Testis (tissue), 3 donors: ENCODE data around the gene CALR. TPM values are rescaled to one million over a fixed set of nuclear protein-coding genes. Genes with fewer than 3 reads are reported as not detected.

Source experiments
- DNase-seq: peaks from one replicate; pipeline ENCODE4 v3.0.0-alpha.2; 2019
- H3K27ac ChIP-seq, 2 donors: fragments of 200-600 bp; sonication (generic); one replicate each; pipeline ENCODE4 v1.5.1; 2019
- H3K27me3 ChIP-seq: fragments of 200-600 bp; sonication (generic); one replicate; pipeline ENCODE4 v1.5.1; 2019
- H3K36me3 ChIP-seq: fragments of 200-600 bp; sonication (generic); one replicate; pipeline ENCODE4 v1.5.1; 2017; ENCODE audit warnings: low read depth; ENCODE audit errors: missing control alignments
- H3K4me1 ChIP-seq: fragments of 200-600 bp; sonication (generic); one replicate; pipeline ENCODE4 v1.5.1; 2019
- H3K4me3 ChIP-seq, 2 donors: fragments of 200-600 bp; sonication (generic); one replicate each; pipeline ENCODE4 v1.5.1; 2017 to 2019
- H3K9me3 ChIP-seq: fragments of 200-600 bp; sonication (generic); one replicate; pipeline ENCODE4 v1.5.1; 2017
- CTCF ChIP-seq, 3 experiments: fragments of 450-650 bp in 2 of 3; fragments of 200-600 bp in 1 of 3; sonication (generic) in 1 of 3; IDR thresholded peaks; one replicate each; pipeline ENCODE4 v1.5.1; 2016 to 2019; ENCODE audit warnings: antibody characterized with exemption in 3 of 3, mild to moderate bottlenecking in 2 of 3, moderate library complexity in 1 of 3
- POLR2A ChIP-seq: fragments of 450-650 bp; IDR thresholded peaks from one replicate; pipeline ENCODE4 v1.6.1; 2017; ENCODE audit warnings: antibody characterized with exemption, mild to moderate bottlenecking, moderate library complexity
- WGBS, 2 donors: methylation state at CpG; one replicate each; pipeline ENCODE4 v1.1.5; 2018; 5-methylcytosine and 5-hydroxymethylcytosine counted together
- intact Hi-C: fragments of 100-400 bp; cut with DNase I; formaldehyde crosslinking; loops from one replicate; pipeline ENCODE4 v1.15.1; 2023; ENCODE audit warnings: low total_unique reads
- polyA plus RNA-seq: library from polyadenylated mRNA; stranded (reverse); fragments of 350-450 nt; fragmentation: Illumina TruSeq; extraction: RNeasy Lipid Tissue Mini Kit (QIAGEN cat#74804); gene quantifications from one replicate; pipeline ENCODE4 v1.2.3, GENCODE V29; 2014; ENCODE audit warnings: low read depth, low replicate concordance; ENCODE audit not compliant: insufficient read depth
- total RNA-seq, 2 donors: library from RNA; depleted of rRNA; stranded (reverse); fragments of >200 nt; gene quantifications; one replicate each; pipeline ENCODE4 v1.2.3, GENCODE V29; 2016

The CALR gene
- total and polyA plus RNA-seq, 3 donors from 2014 or later: 389 to 538 (median 467) TPM

GRCh38 chr19:12893582-12893981 is 44.8 kb upstream of the CALR start:
- no peak for DNase-seq
- intact Hi-C loops: no loop called here
- no peak for TF ChIP-seq POLR2A
- no peak for TF ChIP-seq CTCF (IDR thresholded peaks at IDR 0.05)
- Histone ChIP-seq H3K4me1 (peaks cover 4% of the 10 kb centered on the region), H3K27ac (no peak overlapping the region), H3K4me3 (no peak overlapping the region), H3K9me3 (no peaks in the 10 kb centered on the region), H3K27me3 (no peaks in the 10 kb centered on the region), H3K36me3 (no peaks in the 10 kb centered on the region)
- 90 to 96% methylated on average over 3 to 5 of the region's 5 CpGs for WGBS, 2 donors

- Histone ChIP-seq H3K27ac (no peak overlapping the region), H3K4me1 (peaks cover 3% of the 10 kb centered on the region), H3K36me3 (no peaks in the 10 kb centered on the region), H3K4me3 (no peak overlapping the region), H3K27me3 (no peaks in the 10 kb centered on the region), H3K9me3 (no peaks in the 10 kb centered on the region)
- no peak for DNase-seq
- TF ChIP-seq CTCF (IDR thresholded peaks at IDR 0.05) (no peak), POLR2A (no peak)
- 93 to 98% methylated on average over 9 to 17 of the region's 17 CpGs for WGBS, 2 donors
- intact Hi-C loops: no loop called here
These were observed 41.9 kb upstream of the CALR start for GRCh38 chr19:12896460-12896859.

GRCh38 chr19:12899891-12900518 is 38.4 kb upstream of the CALR start:
- H3K4me1 ChIP-seq: no peaks in the 10 kb centered on the region
- no peak for TF ChIP-seq CTCF (IDR thresholded peaks at IDR 0.05)
- H3K9me3 ChIP-seq: no peaks in the 10 kb centered on the region
- no peaks in the 10 kb centered on the region for H3K36me3 ChIP-seq
- no peak for DNase-seq
- WGBS, 2 donors: 90 to 95% methylated on average over 9 to 10 of the region's 10 CpGs
- no peaks in the 10 kb centered on the region for H3K27me3 ChIP-seq
- H3K27ac ChIP-seq: no peak overlapping the region
- intact Hi-C loops: no loop called here
- H3K4me3 ChIP-seq: no peak overlapping the region

- Histone ChIP-seq H3K27ac (no peak overlapping the region), H3K4me3 (no peak overlapping the region), H3K36me3 (no peaks in the 10 kb centered on the region), H3K4me1 (no peaks in the 10 kb centered on the region), H3K9me3 (no peaks in the 10 kb centered on the region), H3K27me3 (no peaks in the 10 kb centered on the region)
- no peak for DNase-seq
- TF ChIP-seq CTCF (IDR thresholded peaks at IDR 0.05) (no peak), POLR2A (no peak)
- WGBS, 2 donors: 94 to 97% methylated on average over 9 of the region's 9 CpGs
- intact Hi-C loops: no loop called here
These were observed 31.2 kb upstream of the CALR start for GRCh38 chr19:12907166-12907565.

- Histone ChIP-seq H3K9me3 (no peaks in the 10 kb centered on the region), H3K36me3 (no peaks in the 10 kb centered on the region), H3K4me1 (peaks cover 15% of the 10 kb centered on the region), H3K27ac (peak overlapping the region; percentile 37 to 50), H3K27me3 (no peaks in the 10 kb centered on the region), H3K4me3 (no peak overlapping the region)
- WGBS, 2 donors: 52 to 58% methylated on average over 4 of the region's 4 CpGs
- DNase-seq: no peak
- TF ChIP-seq POLR2A (no peak), CTCF (IDR thresholded peaks at IDR 0.05) (no peak)
- intact Hi-C loops: no loop called here
These were observed 25.8 kb upstream of the CALR start for GRCh38 chr19:12912571-12912970.
